IMR-90 (cell line): ENCODE results near the gene LGALS16. TPM values are rescaled to one million over a fixed set of nuclear protein-coding genes. Genes with fewer than 3 reads are reported as not detected.
A peak's percentile ranks its signal among the peaks of the same experiment; 100 is the strongest.

ENCODE experiments used
- ATAC-seq: fragments of 200-7000 bp; cut with Tn5 transposase; 2 replicates; pipeline ENCODE4 v1.9.1; 2020; ENCODE audit warnings: low read depth, mild to moderate bottlenecking, moderate library complexity
- BruUV-seq: library from RNA; stranded (reverse); fragments of 400-500 nt; replicated peaks from 2 replicates; lab custom pipeline; 2021; lab: Mats Ljungman, UMichigan
- CTCF ChIA-PET: fragments of 300-600 bp; formaldehyde crosslinking; extraction: SDS; loops from one replicate; lab custom pipeline; 2021; ENCODE audit warnings: antibody characterized with exemption; lab: Yijun Ruan, JAX
- POLR2A ChIA-PET: fragments of 300-600 bp; sonication (Branson Sonifier 250); formaldehyde crosslinking; loops from one replicate; lab custom pipeline; 2022; ENCODE audit warnings: antibody characterized with exemption; ENCODE audit not compliant: unreplicated experiment; lab: Charles Lee
- DNase-seq: peaks from one replicate; pipeline ENCODE4 v3.0.0; 2013
- H2AFZ ChIP-seq: replicated peaks from 2 replicates; pipeline ENCODE3; 2013; ENCODE audit warnings: low read length, mild to moderate bottlenecking; ENCODE audit not compliant: poor library complexity
- H2AK5ac ChIP-seq: 2 replicates; pipeline ENCODE4 v1.6.1; 2013; ENCODE audit warnings: low read depth, low read length, inconsistent platforms
- H2AK9ac ChIP-seq: replicated peaks from 2 replicates; pipeline ENCODE3; 2013; ENCODE audit warnings: mild to moderate bottlenecking, low read depth, low read length, moderate library complexity; ENCODE audit not compliant: poor library complexity
- H2BK120ac ChIP-seq: 2 replicates; pipeline ENCODE4 v1.6.1; 2013; ENCODE audit warnings: low read depth, low read length, inconsistent platforms
- H2BK15ac ChIP-seq: 3 replicates; pipeline ENCODE4 v1.6.1; 2013; ENCODE audit warnings: low read depth, low read length, inconsistent platforms
- H2BK20ac ChIP-seq: 2 replicates; pipeline ENCODE4 v1.6.1; 2013; ENCODE audit warnings: low read depth, mild to moderate bottlenecking, inconsistent platforms, low read length, moderate library complexity
- H2BK5ac ChIP-seq: 2 replicates; pipeline ENCODE4 v1.6.1; 2013; ENCODE audit warnings: mild to moderate bottlenecking, low read depth, low read length, inconsistent platforms; ENCODE audit not compliant: poor library complexity, severe bottlenecking
- H3K14ac ChIP-seq: replicated peaks from 2 replicates; pipeline ENCODE4 v1.6.1; 2013; ENCODE audit warnings: low read depth, low read length, inconsistent platforms
- H3K18ac ChIP-seq: 2 replicates; pipeline ENCODE4 v1.6.1; 2013; ENCODE audit warnings: low read depth, low read length, control low read depth
- H3K23ac ChIP-seq: 2 replicates; pipeline ENCODE4 v1.6.1; 2013; ENCODE audit warnings: low read depth, low read length, inconsistent platforms
- H3K27ac ChIP-seq: 2 replicates; pipeline ENCODE4 v1.5.1; 2013; ENCODE audit warnings: mild to moderate bottlenecking, control low read depth, low read length; ENCODE audit not compliant: insufficient read depth
- H3K27me3 ChIP-seq: 2 replicates; pipeline ENCODE4 v1.6.1; 2013; ENCODE audit warnings: low read length; ENCODE audit not compliant: control insufficient read depth, insufficient read depth
- H3K36me3 ChIP-seq: 2 replicates; pipeline ENCODE4 v1.6.1; 2013; ENCODE audit warnings: low read length, mixed read lengths; ENCODE audit not compliant: control insufficient read depth, insufficient read depth
- H3K4ac ChIP-seq: 2 replicates; pipeline ENCODE4 v1.6.1; 2013; ENCODE audit warnings: low read depth, low read length, inconsistent platforms
- H3K4me1 ChIP-seq: 2 replicates; pipeline ENCODE4 v1.6.1; 2013; ENCODE audit warnings: low read length, mixed read lengths; ENCODE audit not compliant: control insufficient read depth, insufficient read depth
- H3K4me2 ChIP-seq: 2 replicates; pipeline ENCODE4 v1.6.1; 2013; ENCODE audit warnings: low read depth, mild to moderate bottlenecking, control low read depth, low read length, moderate library complexity
- H3K4me3 ChIP-seq: 2 replicates; pipeline ENCODE4 v1.5.1; 2013; ENCODE audit warnings: low read depth, mild to moderate bottlenecking, control low read depth, low read length, moderate library complexity; ENCODE audit not compliant: insufficient read depth
- H3K56ac ChIP-seq: 2 replicates; pipeline ENCODE4 v1.6.1; 2013; ENCODE audit warnings: low read length, inconsistent platforms; ENCODE audit not compliant: insufficient read depth; ENCODE audit errors: extremely low read depth
- H3K79me1 ChIP-seq, 2 experiments: 2 replicates each; pipeline ENCODE4 v1.6.1; 2013; ENCODE audit warnings: low read length in 2 of 2, inconsistent platforms in 1 of 2, low read depth in 1 of 2
- H3K9ac ChIP-seq: 2 replicates; pipeline ENCODE4 v1.6.1; 2013; ENCODE audit warnings: low read depth, low read length, control low read depth
- H3K9me1 ChIP-seq: 2 replicates; pipeline ENCODE4 v1.6.1; 2013; ENCODE audit warnings: low read length, inconsistent platforms; ENCODE audit not compliant: insufficient read depth
- H3K9me3 ChIP-seq: 2 replicates; pipeline ENCODE4 v1.6.1; 2013; ENCODE audit warnings: low read length; ENCODE audit not compliant: control insufficient read depth, insufficient read depth
- H4K20me1 ChIP-seq: 2 replicates; pipeline ENCODE4 v1.6.1; 2013; ENCODE audit warnings: low read length, inconsistent platforms; ENCODE audit not compliant: insufficient read depth
- H4K5ac ChIP-seq: 2 replicates; pipeline ENCODE4 v1.6.1; 2013; ENCODE audit warnings: mild to moderate bottlenecking, low read depth, low read length, control low read depth
- H4K8ac ChIP-seq, 2 experiments: 2 replicates each; pipeline ENCODE4 v1.6.1; 2013; ENCODE audit warnings: low read depth in 2 of 2, low read length in 2 of 2, control low read depth in 1 of 2, inconsistent platforms in 1 of 2
- H4K91ac ChIP-seq: 2 replicates; pipeline ENCODE4 v1.6.1; 2013; ENCODE audit warnings: low read depth, low read length, inconsistent platforms; ENCODE audit not compliant: insufficient read depth
- CHD1 ChIP-seq: IDR thresholded peaks from 2 replicates; pipeline ENCODE4 v1.6.1; 2012; ENCODE audit warnings: low read depth, low read length, improper control_type of control experiment
- CTCF ChIP-seq: conservative IDR thresholded peaks from 2 replicates; pipeline ENCODE4 v1.5.1; 2012; ENCODE audit warnings: mild to moderate bottlenecking, low read depth, low read length, improper control_type of control experiment
- ELK1 ChIP-seq: fragments of 150-350 bp; IDR thresholded peaks from 2 replicates; pipeline ENCODE4 v1.6.1; 2016; ENCODE audit warnings: low read depth, mild to moderate bottlenecking, low read length, moderate library complexity, borderline replicate concordance
- MAFK ChIP-seq: IDR thresholded peaks from 2 replicates; pipeline ENCODE4 v1.6.1; 2012; ENCODE audit warnings: low read depth, low read length, improper control_type of control experiment
- WGBS, 2 experiments: methylation state at CpG; one replicate each; pipeline versions ENCODE4 v1.1.5 to v1.1.7; 2013; ENCODE audit warnings: missing lambda C conversion rate in 2 of 2; ENCODE audit not compliant: insufficient read length in 1 of 2; ENCODE audit errors: extremely low coverage in 2 of 2; 5-methylcytosine and 5-hydroxymethylcytosine counted together
- dilution Hi-C: fragments of 300-500 bp; cut with HindIII; formaldehyde crosslinking; loops from one replicate; pipeline ENCODE4 v1.14.3; 2018; ENCODE audit warnings: low sequenced_read_pairs; ENCODE audit not compliant: unreplicated experiment
- in situ Hi-C: fragments of 300-500 bp; cut with MboI; formaldehyde crosslinking; loops from 3 replicates; pipeline ENCODE4 v1.14.3; 2019; ENCODE audit warnings: low sequenced_read_pairs, inconsistent platforms, mixed read lengths
- intact Hi-C: fragments of 100-400 bp; cut with micrococcal nuclease; formaldehyde crosslinking; loops from 2 replicates; pipeline ENCODE4 v1.10.0; 2022
- polyA plus RNA-seq, 3 experiments: library from polyadenylated mRNA; depleted of rRNA; stranded (reverse); fragments of >200 nt; gene quantifications; 2 replicates each; pipeline ENCODE4 v1.2.3, GENCODE V29; 2012; ENCODE audit warnings: low replicate concordance in 1 of 3
- total RNA-seq: library from RNA; depleted of rRNA; stranded (reverse); fragments of >200 nt; gene quantifications from 2 replicates; pipeline ENCODE4 v1.2.3, GENCODE V29; 2012

LGALS16 gene
- total and polyA plus RNA-seq, 2 of the 4 experiments (the other 2 are of a cell fraction) = not detected

- DNase-seq (no peak), ATAC-seq (no peak)
- H3K14ac ChIP-seq = no peak overlapping the region
- intact Hi-C loops (no loop called here), dilution Hi-C loops (no loop called here), in situ Hi-C loops (loop anchor here (10.0 kb wide), 1 partner anchor 124 kb away; no protein-coding TSS in a partner anchor)
- H3K9me1 ChIP-seq = no peaks in the 10 kb centered on the region
- no peak overlapping the region for H2BK5ac ChIP-seq
- CTCF ChIA-PET = no interaction called here
- 53% methylated on average over 5 of the region's 10 CpGs; no CpG with 5 or more reads in 1 of the 2 experiments for WGBS, 2 experiments
- H3K27me3 ChIP-seq = no peaks in the 10 kb centered on the region
- no peak overlapping the region for H2BK120ac ChIP-seq
- no peaks in the 10 kb centered on the region for H3K36me3 ChIP-seq
- no peak overlapping the region for H3K9ac ChIP-seq
- no peak overlapping the region for H2AK5ac ChIP-seq
- no peak overlapping the region for H2BK15ac ChIP-seq
- H3K56ac ChIP-seq = no peak overlapping the region
- no peak overlapping the region for H3K4ac ChIP-seq
- POLR2A ChIA-PET = no interaction called here
- TF ChIP-seq CHD1 = no peak
- no peak for TF ChIP-seq MAFK
- no peak for TF ChIP-seq CTCF
- no peak for TF ChIP-seq ELK1
- H3K9me3 ChIP-seq = no peaks in the 10 kb centered on the region
- no peak overlapping the region for H4K91ac ChIP-seq
- peak overlapping the region; percentile 23 for H2AFZ ChIP-seq
- no peak overlapping the region for H3K4me2 ChIP-seq
- no peak overlapping the region for H3K23ac ChIP-seq
- no peak overlapping the region for H4K8ac ChIP-seq
- no peak overlapping the region for H3K4me3 ChIP-seq
- H4K20me1 ChIP-seq = no peaks in the 10 kb centered on the region
- no TSS peak for BruUV-seq
- H3K18ac ChIP-seq = no peak overlapping the region
- H3K79me1 ChIP-seq = no peaks in the 10 kb centered on the region
- no peak overlapping the region for H2AK9ac ChIP-seq
- no peak overlapping the region for H3K27ac ChIP-seq
- no peak overlapping the region for H2BK20ac ChIP-seq
- H3K4me1 ChIP-seq = no peaks in the 10 kb centered on the region
- no peak overlapping the region for H4K5ac ChIP-seq
Measured at GRCh38 chr19:39679056-39679790, 23.5 kb downstream of the LGALS16 start.
